CD4-positive, alpha-beta memory T cell (primary cell): ENCODE measurements around the gene UXS1. TPM values are rescaled to one million over a fixed set of nuclear protein-coding genes. Genes with fewer than 3 reads are reported as not detected.

Source experiments
- CTCF ChIA-PET: fragments of 350-600 bp; sonication (Branson Sonifier 250); formaldehyde crosslinking; loops from one replicate; lab custom pipeline; 2021; ENCODE audit warnings: inconsistent platforms; ENCODE audit not compliant: partially characterized antibody; lab: Charles Lee
- POLR2A ChIA-PET: fragments of 350-600 bp; sonication (Branson Sonifier 250); formaldehyde crosslinking; loops from one replicate; lab custom pipeline; 2021; ENCODE audit not compliant: partially characterized antibody; lab: Charles Lee
- DNase-seq, 5 donors: peaks; one replicate each; pipeline versions ENCODE4 v3.0.0 to v3.0.0-alpha.2; 2020 to 2022; ENCODE audit warnings: mixed read lengths in 1 of 5
- H3K27ac ChIP-seq: one replicate; pipeline ENCODE4 v1.7.0; 2013; ENCODE audit warnings: low read depth, low read length
- H3K27me3 ChIP-seq: 2 replicates; pipeline ENCODE4 v1.7.0; 2013; ENCODE audit warnings: mild to moderate bottlenecking, low read length, moderate library complexity; ENCODE audit not compliant: insufficient read depth
- H3K36me3 ChIP-seq: 2 replicates; pipeline ENCODE4 v1.7.0; 2013; ENCODE audit warnings: mild to moderate bottlenecking, low read length, moderate library complexity; ENCODE audit not compliant: insufficient read depth
- H3K4me1 ChIP-seq: 2 replicates; pipeline ENCODE4 v1.7.0; 2013; ENCODE audit warnings: mild to moderate bottlenecking, low read length, moderate library complexity; ENCODE audit not compliant: insufficient read depth
- H3K4me3 ChIP-seq, 2 donors: one replicate each; pipeline ENCODE4 v1.7.0; 2013; ENCODE audit warnings: low read length in 2 of 2, mild to moderate bottlenecking in 1 of 2
- H3K9me3 ChIP-seq, 2 donors: one replicate each; pipeline ENCODE4 v1.7.0; 2013; ENCODE audit warnings: low read length in 2 of 2, control low read depth in 1 of 2; ENCODE audit not compliant: control insufficient read depth in 1 of 2
- H3K27ac Mint-ChIP-seq, 7 donors: one replicate each; pipeline ENCODE4 v1.8.0; 2020 to 2021; ENCODE audit warnings: mixed read lengths in 7 of 7, mild to moderate bottlenecking in 6 of 7, inconsistent platforms in 3 of 7, moderate library complexity in 3 of 7
- H3K27me3 Mint-ChIP-seq, 2 donors: one replicate each; pipeline ENCODE4 v1.8.0; 2020 to 2021; ENCODE audit warnings: mixed read lengths in 2 of 2
- H3K36me3 Mint-ChIP-seq, 2 donors: one replicate each; pipeline ENCODE4 v1.8.0; 2020 to 2021; ENCODE audit warnings: mixed read lengths in 2 of 2, inconsistent platforms in 1 of 2, mild to moderate bottlenecking in 1 of 2
- H3K4me1 Mint-ChIP-seq, 4 donors: one replicate each; pipeline ENCODE4 v1.8.0; 2020 to 2021; ENCODE audit warnings: mixed read lengths in 4 of 4, mild to moderate bottlenecking in 1 of 4
- H3K4me3 Mint-ChIP-seq, 8 donors: one replicate each; pipeline ENCODE4 v1.8.0; 2020 to 2021; ENCODE audit warnings: mixed read lengths in 8 of 8, mild to moderate bottlenecking in 7 of 8, moderate library complexity in 6 of 8, inconsistent platforms in 3 of 8
- H3K9me3 Mint-ChIP-seq, 8 donors: one replicate each; pipeline ENCODE4 v1.8.0; 2020 to 2021; ENCODE audit warnings: mixed read lengths in 8 of 8, mild to moderate bottlenecking in 5 of 8, inconsistent platforms in 3 of 8, moderate library complexity in 1 of 8
- intact Hi-C: fragments of 100-400 bp; cut with micrococcal nuclease; formaldehyde crosslinking; loops from one replicate; pipeline ENCODE4 v1.15.1; 2023
- polyA plus RNA-seq, 2 donors: library from polyadenylated mRNA; unstranded; fragments of 300-500 nt; fragmentation: Illumina TruSeq; gene quantifications; one replicate each; pipeline ENCODE4 v1.2.3, GENCODE V29; 2021
- total RNA-seq, 2 experiments: library from RNA; stranded (reverse); gene quantifications; one replicate each; pipeline ENCODE4 v1.2.3, GENCODE V29; 2021

UXS1 gene
- total and polyA plus RNA-seq, 4 experiments from 2014 or later, result 87.2 to 150 (median 118) TPM

DNA sequence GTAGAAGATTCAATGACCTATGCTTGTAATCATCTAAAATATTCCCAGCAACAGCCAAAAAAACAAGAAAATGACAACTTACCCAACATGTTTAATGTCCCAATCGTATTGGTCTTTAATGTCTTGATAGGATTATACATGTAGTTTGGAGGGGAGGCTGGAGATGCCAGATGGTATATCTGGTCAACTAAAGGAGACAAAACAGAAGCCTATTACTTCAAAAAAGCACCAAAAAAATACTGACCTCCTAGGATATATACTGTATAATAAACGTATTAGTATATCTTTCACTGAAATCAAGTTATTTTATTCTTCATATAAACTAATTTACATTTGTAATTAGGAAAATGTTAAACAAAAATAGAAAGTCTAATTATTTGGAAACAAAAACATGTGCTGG lies 64.5 kb downstream of the UXS1 start:
- Mint-ChIP-seq H3K4me1 (peaks cover 2 to 34% (median 15%) of the 10 kb centered on the region in 4 donors), H3K36me3 (peaks cover 32 to 55% of the 10 kb centered on the region in 2 donors), H3K4me3 (peak overlapping the region in 1 of 8 donors; percentile 20), H3K9me3 (no peaks in the 10 kb centered on the region), H3K27ac (peak overlapping the region in 3 of 7 donors; percentile 10 to 46 (median 24)), H3K27me3 (no peaks in the 10 kb centered on the region)
- ChIA-PET CTCF (no interaction called here), POLR2A (interaction anchor here (1.5 kb wide), 1 partner anchor 31 kb away, joined by 5 read pairs; no protein-coding TSS in a partner anchor)
- Histone ChIP-seq H3K4me1 (peaks cover 6% of the 10 kb centered on the region), H3K27ac (no peak overlapping the region), H3K27me3 (no peaks in the 10 kb centered on the region), H3K9me3 (no peaks in the 10 kb centered on the region), H3K36me3 (peaks cover 38% of the 10 kb centered on the region), H3K4me3 (no peak overlapping the region)
- intact Hi-C loops, result no loop called here
- no peak for DNase-seq

GRCh38 chr2:106129150-106129549 lies 65.0 kb downstream of the UXS1 start:
- intact Hi-C loops, result no loop called here
- H3K36me3 ChIP-seq, result peaks cover 38% of the 10 kb centered on the region
- peak overlapping the region in 5 of 7 donors; percentile 16 to 46 (median 24) for H3K27ac Mint-ChIP-seq
- H3K27me3 ChIP-seq, result no peaks in the 10 kb centered on the region
- H3K27me3 Mint-ChIP-seq, result no peaks in the 10 kb centered on the region
- H3K4me3 Mint-ChIP-seq, result no peak overlapping the region
- peaks cover 2 to 34% (median 15%) of the 10 kb centered on the region in 4 donors for H3K4me1 Mint-ChIP-seq
- H3K9me3 Mint-ChIP-seq, result no peaks in the 10 kb centered on the region
- H3K36me3 Mint-ChIP-seq, result peaks cover 36 to 59% of the 10 kb centered on the region in 2 donors
- ChIA-PET CTCF (no interaction called here), POLR2A (no interaction called here)
- no peaks in the 10 kb centered on the region for H3K9me3 ChIP-seq
- DNase-seq, result no peak
- H3K4me1 ChIP-seq, result peaks cover 6% of the 10 kb centered on the region
- no peak overlapping the region for H3K4me3 ChIP-seq
- no peak overlapping the region for H3K27ac ChIP-seq

DNA sequence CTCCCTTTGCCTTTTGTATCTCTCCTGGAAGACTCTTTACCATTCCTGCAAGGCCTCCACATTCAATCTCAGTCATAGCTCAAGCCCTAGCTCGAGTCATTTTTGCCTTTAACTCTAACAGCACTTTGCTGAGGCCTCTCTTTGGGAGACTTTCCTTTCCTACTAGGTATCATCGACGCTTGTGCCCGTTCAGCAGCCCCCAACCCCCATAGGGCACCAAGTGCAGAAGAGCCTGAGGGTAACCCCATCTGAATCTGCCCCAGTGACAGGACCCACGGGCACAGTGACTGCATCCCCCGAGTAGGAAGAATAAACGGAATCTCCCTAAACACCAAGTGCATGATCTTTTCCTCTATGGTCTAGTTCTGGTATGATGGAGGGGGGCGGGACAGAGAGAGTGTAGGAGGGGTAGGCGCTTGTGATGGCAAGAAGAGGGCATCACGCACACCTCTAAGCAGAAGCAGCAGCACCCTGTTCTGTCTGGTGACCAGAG lies 66.3 kb downstream of the UXS1 start:
- Histone ChIP-seq H3K4me3 (no peak overlapping the region), H3K9me3 (no peaks in the 10 kb centered on the region), H3K27ac (no peak overlapping the region), H3K4me1 (peaks cover 6% of the 10 kb centered on the region), H3K27me3 (no peaks in the 10 kb centered on the region), H3K36me3 (peaks cover 48% of the 10 kb centered on the region)
- Mint-ChIP-seq H3K4me1 (peaks cover 2 to 34% (median 15%) of the 10 kb centered on the region in 4 donors), H3K36me3 (peaks cover 42 to 73% of the 10 kb centered on the region in 2 donors), H3K4me3 (peak overlapping the region in 1 of 8 donors; percentile 14), H3K9me3 (no peaks in the 10 kb centered on the region), H3K27me3 (no peaks in the 10 kb centered on the region), H3K27ac (peak overlapping the region; percentile 58 to 89 (median 75))
- intact Hi-C loops, result no loop called here
- POLR2A ChIA-PET, result interaction anchor here (1.6 kb wide), 1 partner anchor 32 kb away, joined by 6 read pairs; no protein-coding TSS in a partner anchor
- CTCF ChIA-PET, result interaction anchor here (0.7 kb wide), 1 partner anchor 32 kb away, joined by 3 read pairs; no protein-coding TSS in a partner anchor
- no peak for DNase-seq

DNA sequence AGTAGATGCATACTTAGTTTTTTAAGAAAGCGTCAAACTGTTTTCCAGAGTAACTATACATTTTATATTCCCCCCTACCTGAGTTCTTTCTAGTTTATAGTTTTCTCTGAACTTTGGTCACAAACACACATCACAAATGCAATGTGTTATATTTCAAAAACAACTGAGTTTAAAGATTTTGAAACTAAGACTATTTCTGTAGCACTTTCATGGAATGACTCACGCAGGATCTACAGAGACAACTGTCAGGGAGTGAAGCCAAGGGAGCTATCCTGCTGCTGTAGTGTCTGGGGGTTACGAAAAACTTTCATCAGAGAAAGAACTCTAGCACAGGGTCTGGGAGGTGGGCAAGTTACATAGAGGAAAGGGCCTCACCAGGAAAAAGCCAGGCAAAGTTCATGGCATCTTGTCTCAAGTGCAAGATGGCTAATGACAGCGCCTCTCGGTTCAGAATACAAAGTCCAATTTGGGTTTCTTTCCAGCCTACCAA lies 66.8 kb downstream of the UXS1 start:
- peaks cover 2 to 34% (median 15%) of the 10 kb centered on the region in 4 donors for H3K4me1 Mint-ChIP-seq
- POLR2A ChIA-PET, result interaction anchor here (1.6 kb wide), 1 partner anchor 33 kb away, joined by 6 read pairs; no protein-coding TSS in a partner anchor
- intact Hi-C loops, result no loop called here
- no peak overlapping the region for H3K27ac ChIP-seq
- H3K27me3 ChIP-seq, result no peaks in the 10 kb centered on the region
- H3K4me1 ChIP-seq, result peaks cover 6% of the 10 kb centered on the region
- no peaks in the 10 kb centered on the region for H3K27me3 Mint-ChIP-seq
- no peak for DNase-seq
- peaks cover 44 to 76% of the 10 kb centered on the region in 2 donors for H3K36me3 Mint-ChIP-seq
- CTCF ChIA-PET, result interaction anchor here (0.7 kb wide), 1 partner anchor 32 kb away, joined by 3 read pairs; no protein-coding TSS in a partner anchor
- H3K9me3 Mint-ChIP-seq, result no peaks in the 10 kb centered on the region
- peak overlapping the region; percentile 13 to 85 (median 72) for H3K27ac Mint-ChIP-seq
- no peak overlapping the region for H3K4me3 ChIP-seq
- H3K4me3 Mint-ChIP-seq, result no peak overlapping the region
- H3K36me3 ChIP-seq, result peaks cover 53% of the 10 kb centered on the region
- no peaks in the 10 kb centered on the region for H3K9me3 ChIP-seq

DNA sequence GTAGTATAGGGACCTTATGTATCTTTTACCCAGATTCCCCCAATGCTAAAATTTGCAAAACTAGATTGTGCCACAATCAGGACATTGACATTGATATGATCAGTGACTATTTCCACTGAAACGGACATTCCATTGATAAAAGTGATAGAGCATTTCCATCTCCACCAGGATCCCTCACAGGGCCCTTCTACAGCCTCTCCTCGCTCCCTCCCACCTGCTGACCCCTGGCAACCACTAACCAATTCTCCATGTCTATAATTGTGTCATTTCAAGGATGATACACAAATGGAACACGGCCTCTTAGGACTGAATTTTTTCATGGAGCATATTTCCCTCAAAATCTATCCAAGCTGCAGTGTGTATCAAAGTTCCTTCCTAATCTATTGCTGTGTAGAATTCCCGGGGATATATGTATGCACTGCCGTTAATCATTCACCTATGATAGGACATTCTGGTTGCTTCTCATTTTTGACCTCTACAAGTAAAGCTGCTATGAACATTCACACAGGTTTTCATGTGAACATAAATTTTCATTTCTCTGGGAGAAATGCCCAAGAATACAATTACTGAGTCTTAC lies 67.3 kb downstream of the UXS1 start:
- ChIA-PET CTCF (no interaction called here), POLR2A (interaction anchor here (1.6 kb wide), 1 partner anchor 33 kb away, joined by 6 read pairs; no protein-coding TSS in a partner anchor)
- H3K27ac Mint-ChIP-seq, result peak overlapping the region in 5 of 7 donors; percentile 6 to 87 (median 58)

GRCh38 chr2:106126295-106126694 lies 67.8 kb downstream of the UXS1 start:
- H3K4me3 ChIP-seq, result no peak overlapping the region
- no peaks in the 10 kb centered on the region for H3K27me3 ChIP-seq
- Mint-ChIP-seq H3K27me3 (no peaks in the 10 kb centered on the region), H3K27ac (peak overlapping the region in 4 of 7 donors; percentile 58 to 90 (median 77)), H3K9me3 (no peaks in the 10 kb centered on the region), H3K4me3 (no peak overlapping the region), H3K36me3 (peaks cover 48 to 85% of the 10 kb centered on the region in 2 donors), H3K4me1 (peaks cover 2 to 34% (median 16%) of the 10 kb centered on the region in 4 donors)
- POLR2A ChIA-PET, result no interaction called here
- CTCF ChIA-PET, result no interaction called here
- peaks cover 63% of the 10 kb centered on the region for H3K36me3 ChIP-seq
- H3K27ac ChIP-seq, result no peak overlapping the region
- no peaks in the 10 kb centered on the region for H3K9me3 ChIP-seq
- peaks cover 6% of the 10 kb centered on the region for H3K4me1 ChIP-seq
- intact Hi-C loops, result no loop called here
- DNase-seq, result no peak

More for the DNA sequence above, 67.3 kb downstream of the UXS1 start:
- Mint-ChIP-seq H3K4me3 (no peak overlapping the region), H3K36me3 (peaks cover 44 to 81% of the 10 kb centered on the region in 2 donors), H3K9me3 (no peaks in the 10 kb centered on the region), H3K27me3 (no peaks in the 10 kb centered on the region), H3K4me1 (peaks cover 2 to 34% (median 15%) of the 10 kb centered on the region in 4 donors)
- no peak overlapping the region for H3K4me3 ChIP-seq
- intact Hi-C loops, result no loop called here
- H3K4me1 ChIP-seq, result peaks cover 6% of the 10 kb centered on the region
- no peaks in the 10 kb centered on the region for H3K9me3 ChIP-seq
- DNase-seq, result no peak
- no peaks in the 10 kb centered on the region for H3K27me3 ChIP-seq
- H3K36me3 ChIP-seq, result peaks cover 58% of the 10 kb centered on the region
- no peak overlapping the region for H3K27ac ChIP-seq

- H3K4me3 Mint-ChIP-seq, result no peak overlapping the region
- H3K9me3 ChIP-seq, result no peaks in the 10 kb centered on the region
- H3K4me1 Mint-ChIP-seq, result peaks cover 2 to 34% (median 16%) of the 10 kb centered on the region in 4 donors
- intact Hi-C loops, result no loop called here
- no peak overlapping the region for H3K4me3 ChIP-seq
- CTCF ChIA-PET, result no interaction called here
- H3K27ac Mint-ChIP-seq, result peak overlapping the region; percentile 26 to 74 (median 46)
- no peaks in the 10 kb centered on the region for H3K27me3 Mint-ChIP-seq
- H3K27me3 ChIP-seq, result no peaks in the 10 kb centered on the region
- H3K27ac ChIP-seq, result no peak overlapping the region
- POLR2A ChIA-PET, result interaction anchor here (0.8 to 1.0 kb wide), 2 partner anchors 35 to 69 kb away, joined by 3 to 4 read pairs; partner anchors contain the start of gene UXS1
- H3K9me3 Mint-ChIP-seq, result no peaks in the 10 kb centered on the region
- peaks cover 76% of the 10 kb centered on the region for H3K36me3 ChIP-seq
- H3K36me3 Mint-ChIP-seq, result peaks cover 49 to 92% of the 10 kb centered on the region in 2 donors
- H3K4me1 ChIP-seq, result peaks cover under 1% of the 10 kb centered on the region
- DNase-seq, result no peak
Measured at GRCh38 chr2:106124905-106125549, 69.1 kb downstream of the UXS1 start.
